ENCODE measurements around the gene CD34. TPM values are rescaled to one million over a fixed set of nuclear protein-coding genes. Genes with fewer than 3 reads are reported as not detected.

CD34 gene
- total RNA-seq, 1 donor from 2014 or later: 4.3 TPM

DNA sequence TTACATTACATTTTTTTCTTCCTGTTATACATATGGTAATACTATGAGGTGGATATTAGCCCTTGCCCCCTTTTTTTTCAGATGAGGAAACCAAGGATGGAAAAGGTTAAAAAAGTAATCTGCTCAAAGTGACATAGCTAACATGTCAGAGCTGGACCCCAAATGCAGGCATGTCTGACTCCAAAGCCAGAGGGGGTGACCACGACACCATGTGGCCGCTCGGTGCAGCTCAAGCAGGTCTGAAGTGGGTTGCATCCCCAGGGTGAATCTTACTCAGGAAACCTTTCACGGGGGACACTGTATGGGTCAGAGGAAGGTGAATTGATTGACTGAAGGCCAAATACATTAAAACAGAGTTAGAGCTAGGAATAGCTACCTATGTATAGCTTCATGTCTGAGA is 34.8 kb downstream of the CD34 start:
- DNase-seq (ENCODE audit: low read depth): no peak

GRCh38 chr1:207875532-207875931 is 35.4 kb downstream of the CD34 start:
- DNase-seq (ENCODE audit: low read depth): no peak

DNA sequence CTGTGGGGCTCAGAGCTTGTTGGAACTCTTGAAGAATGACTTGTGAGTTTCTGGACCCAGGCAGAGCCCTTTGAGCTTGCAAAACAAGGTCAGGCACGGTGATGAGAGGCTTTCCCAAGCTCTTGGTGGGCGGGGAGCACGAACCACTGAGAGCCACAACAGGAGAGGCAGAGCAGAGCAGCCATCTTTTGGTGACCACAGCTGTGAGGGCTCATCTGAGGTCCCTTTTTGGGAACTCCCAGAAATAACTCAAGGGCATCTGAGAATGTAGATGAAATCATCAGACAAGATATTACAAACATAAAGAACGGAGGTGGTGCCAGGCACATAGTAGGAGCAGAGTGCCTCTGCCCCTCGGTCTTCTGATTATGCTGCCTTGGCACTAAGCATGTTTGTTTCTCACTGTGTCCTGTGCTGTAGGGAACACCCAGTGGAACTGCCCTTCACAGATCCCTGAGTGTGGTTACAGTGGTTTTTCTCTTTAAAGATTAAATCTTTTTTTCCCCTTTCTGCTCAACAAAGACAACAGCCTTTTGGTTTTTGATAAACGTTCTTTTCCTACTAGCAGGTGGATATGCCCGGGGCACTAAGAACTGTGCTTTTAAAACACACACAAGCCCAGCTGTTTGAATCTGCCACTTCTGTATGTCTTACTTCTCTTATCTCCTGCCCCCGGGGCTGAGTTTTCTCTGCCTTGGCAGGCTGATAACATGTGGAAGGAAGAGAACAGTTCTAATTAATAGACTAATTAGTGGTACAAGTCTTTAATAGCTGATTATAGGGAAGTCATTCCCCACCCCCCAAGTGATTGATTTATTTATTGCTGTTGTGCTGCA is 37.7 kb downstream of the CD34 start:
- DNase-seq (ENCODE audit: low read depth): peak; percentile 84

DNA sequence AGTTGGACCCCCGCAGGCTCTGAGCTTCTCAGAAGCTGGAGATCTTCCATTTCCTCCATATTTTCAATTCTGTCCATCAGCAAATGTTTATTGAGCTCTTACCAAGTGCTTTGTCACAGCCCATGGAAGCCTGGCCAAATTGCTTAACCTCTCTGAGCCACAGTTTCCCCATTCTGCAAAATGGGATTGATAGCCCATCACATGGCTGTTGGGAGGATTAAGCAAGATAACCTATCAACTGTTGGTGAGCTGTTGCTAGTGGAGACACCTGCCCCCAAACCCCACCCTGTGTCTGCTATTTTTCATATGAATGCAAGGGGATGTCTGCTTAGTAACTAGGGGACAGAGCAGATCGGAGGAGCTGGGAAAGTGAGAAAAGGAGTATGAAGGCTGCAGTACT is 38.3 kb downstream of the CD34 start:
- DNase-seq (ENCODE audit: low read depth): no peak

GRCh38 chr1:207871117-207871649 is 39.7 kb downstream of the CD34 start:
- DNase-seq (ENCODE audit: low read depth): no peak

DNA sequence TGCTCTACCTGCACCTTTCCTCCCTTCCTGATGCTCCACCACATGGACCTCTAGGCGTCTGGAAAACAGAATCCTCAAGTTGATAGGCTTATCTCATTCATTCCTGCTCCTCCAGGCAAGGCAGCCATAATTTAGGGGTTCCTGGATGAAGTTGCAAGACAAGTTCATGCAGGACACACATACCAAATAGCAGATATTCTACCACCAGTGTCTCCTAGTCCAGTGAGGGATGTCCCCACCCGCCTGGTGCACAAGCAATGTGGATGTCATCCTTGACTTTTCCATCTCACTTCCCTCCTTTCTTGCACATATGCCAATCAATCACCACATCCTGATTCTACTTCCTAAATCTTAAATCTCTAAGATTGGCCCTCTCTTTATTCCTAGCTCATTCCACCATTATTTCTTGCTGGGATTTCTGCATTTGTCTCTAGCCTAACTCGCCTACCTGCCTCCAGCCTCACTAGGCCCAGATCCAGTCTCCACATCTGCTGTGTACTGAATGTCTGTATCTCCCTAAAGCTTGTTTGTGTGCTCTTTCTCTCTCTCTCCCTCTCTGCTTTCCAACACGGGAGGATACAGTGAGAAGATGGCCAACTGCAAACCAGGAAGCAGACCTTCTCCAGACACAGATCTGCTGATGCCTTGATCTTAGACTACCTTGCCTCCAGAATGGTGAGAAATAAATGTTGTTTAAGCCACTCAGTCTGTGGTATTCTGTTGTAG is 40.5 kb downstream of the CD34 start:
- DNase-seq (ENCODE audit: low read depth): no peak

DNA sequence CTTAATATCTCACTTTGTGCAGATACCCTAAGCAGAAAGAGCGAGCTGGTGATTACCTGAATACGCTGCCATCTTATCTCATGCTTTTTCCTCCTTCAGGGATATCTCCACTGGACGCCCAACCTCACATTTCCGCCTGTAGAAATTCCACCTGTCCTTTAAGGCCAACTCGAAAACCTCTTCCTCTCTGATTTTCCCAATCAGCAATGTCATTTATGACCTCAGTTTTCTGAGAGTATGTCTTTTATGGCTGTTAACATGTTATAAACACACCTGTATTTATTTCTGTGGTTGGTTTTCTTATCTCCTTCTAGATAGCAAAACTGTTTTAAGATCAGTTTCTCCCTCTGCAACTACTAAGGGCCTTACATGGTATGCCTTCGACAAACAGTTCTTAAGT is 41.1 kb downstream of the CD34 start:
- no peak for DNase-seq (ENCODE audit: low read depth)

- DNase-seq (ENCODE audit: low read depth): peak; percentile 83
These were observed 41.9 kb downstream of the CD34 start for GRCh38 chr1:207868774-207869721.

GRCh38 chr1:207868251-207868773 is 42.6 kb downstream of the CD34 start:
- DNase-seq (ENCODE audit: low read depth): peak; percentile 26

DNA sequence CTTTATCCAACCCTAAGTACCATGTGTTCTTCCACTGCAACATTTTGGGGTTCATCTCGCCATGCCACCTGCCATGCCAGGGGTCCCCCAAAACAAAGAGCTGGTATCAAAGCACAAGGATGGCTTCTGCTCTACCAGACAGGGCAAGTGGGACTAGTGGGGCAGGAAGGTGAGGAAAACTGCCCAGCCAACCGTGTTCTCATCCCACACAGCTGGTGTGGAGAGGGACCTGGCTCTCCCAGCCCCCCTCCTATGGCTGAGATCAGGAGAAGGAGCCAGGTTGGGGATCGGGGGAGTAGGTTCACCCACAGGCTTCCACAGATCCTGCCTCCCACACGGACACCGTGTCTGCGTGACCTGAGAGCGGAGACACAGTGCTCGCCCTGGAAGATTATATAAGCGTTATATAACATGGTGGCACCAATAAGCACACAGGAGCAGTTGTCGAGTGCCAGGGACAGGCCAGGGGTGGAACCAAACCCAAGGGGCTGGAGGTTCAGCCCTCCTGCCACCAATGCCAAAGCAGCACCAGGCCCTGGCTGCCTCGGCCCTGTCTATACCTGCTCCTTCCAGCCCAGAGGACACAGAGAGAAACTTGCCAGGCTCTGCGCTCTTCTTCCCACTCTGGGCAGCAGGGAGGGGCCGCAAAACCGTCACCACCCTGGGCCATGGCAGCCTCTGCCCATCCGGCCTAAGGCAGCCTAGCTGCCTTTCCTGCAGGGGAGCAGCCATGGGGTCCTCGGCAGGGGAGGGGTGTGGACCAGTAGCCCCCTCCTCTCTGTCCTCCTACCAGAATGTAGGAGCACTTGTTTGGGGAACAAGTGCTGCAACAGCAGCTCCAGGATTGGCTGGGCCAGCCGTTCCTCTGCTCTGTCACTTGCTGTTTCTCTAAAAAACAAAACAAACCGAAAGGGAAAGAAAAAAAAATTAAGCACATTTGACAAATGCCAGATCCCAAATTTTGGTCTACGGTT is 43.5 kb downstream of the CD34 start:
- no peak for DNase-seq (ENCODE audit: low read depth)

GRCh38 chr1:207866471-207867135 is 44.3 kb downstream of the CD34 start:
- no peak for DNase-seq (ENCODE audit: low read depth)

GRCh38 chr1:207863893-207864535 is 46.9 kb downstream of the CD34 start:
- DNase-seq (ENCODE audit: low read depth): no peak

DNA sequence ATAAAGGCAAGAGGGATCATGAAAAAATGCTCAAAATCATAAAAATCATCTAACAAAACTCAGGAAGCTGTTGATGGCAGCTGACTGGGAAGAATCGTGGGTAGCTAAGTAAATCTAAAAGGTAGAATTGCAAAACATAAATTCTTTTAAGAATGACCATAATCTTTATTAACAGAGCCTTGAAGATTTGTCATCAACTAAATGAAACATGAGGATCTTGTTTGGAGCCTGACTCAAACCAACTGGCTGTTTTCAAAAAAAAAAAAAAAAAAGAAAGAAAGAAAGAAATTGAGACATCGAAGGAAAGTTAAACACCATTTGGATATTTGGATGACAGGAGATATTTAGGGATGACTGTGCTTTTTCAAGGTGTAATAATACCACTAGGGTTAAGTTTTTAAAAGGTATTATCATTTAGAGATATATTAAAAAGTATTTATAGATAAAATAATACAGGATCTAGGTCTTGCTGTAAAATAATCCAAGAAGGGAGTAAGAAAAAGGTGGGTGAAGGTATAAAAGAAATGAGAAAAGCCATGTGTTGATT is 48.6 kb downstream of the CD34 start:
- no peak for DNase-seq (ENCODE audit: low read depth)

GRCh38 chr1:207861442-207862177 is 49.3 kb downstream of the CD34 start:
- peak; percentile 61 for DNase-seq (ENCODE audit: low read depth)

GRCh38 chr1:207860531-207860930 is 50.4 kb downstream of the CD34 start:
- no peak for DNase-seq (ENCODE audit: low read depth)

DNA sequence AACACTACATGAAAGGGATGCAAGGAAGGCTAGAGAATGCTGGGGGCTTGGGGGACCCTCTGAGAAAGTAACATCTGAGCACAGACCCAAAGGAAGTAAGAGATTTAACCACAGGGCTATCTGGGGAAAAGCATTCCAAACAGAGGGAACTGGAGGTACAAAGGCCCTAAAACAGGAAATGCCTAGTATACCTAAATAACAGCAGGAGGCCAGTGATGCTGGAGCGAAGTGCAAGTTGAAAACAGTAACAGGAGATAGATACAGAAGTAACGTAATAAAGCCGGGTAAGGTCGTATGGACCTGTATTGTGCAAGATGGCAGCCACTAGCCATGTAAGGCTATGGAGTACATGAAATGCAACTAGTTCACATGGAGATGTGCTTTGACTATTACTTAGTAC is 52.1 kb downstream of the CD34 start:
- DNase-seq (ENCODE audit: low read depth): no peak

DNA sequence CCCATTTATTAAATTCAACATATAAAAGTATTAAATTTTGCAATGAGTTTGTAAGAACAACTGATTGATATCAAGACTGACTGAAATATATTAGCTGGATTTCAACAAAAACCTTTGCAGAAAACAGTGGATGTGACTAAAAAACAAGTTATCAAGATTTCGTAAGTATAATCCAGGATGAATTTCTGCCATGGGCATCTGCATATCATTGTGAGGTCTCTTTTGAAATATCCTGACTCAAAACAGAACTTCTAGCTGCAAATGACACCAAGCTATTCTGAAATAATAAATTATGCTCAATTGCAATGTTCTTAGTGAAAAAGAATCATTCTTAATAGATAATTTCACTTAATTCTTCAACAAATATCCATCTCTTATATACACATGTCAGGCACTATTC is 52.6 kb downstream of the CD34 start:
- DNase-seq (ENCODE audit: low read depth): no peak

- DNase-seq (ENCODE audit: low read depth): no peak
These were observed 53.5 kb downstream of the CD34 start for GRCh38 chr1:207857447-207857846.
